HepG2 (cell line): ENCODE data around the gene MAPK8. TPM values are rescaled to one million over a fixed set of nuclear protein-coding genes. Genes with fewer than 3 reads are reported as not detected.

ENCODE experiments used
- ARID3A ChIP-seq: IDR thresholded peaks from 2 replicates; pipeline ENCODE4 v1.6.1; 2012; ENCODE audit warnings: low read depth, low read length, improper control_type of control experiment
- ARID5B ChIP-seq: IDR thresholded peaks from 2 replicates; pipeline ENCODE4 v1.4.0; 2020; ENCODE audit warnings: mild to moderate bottlenecking, missing genetic modification reagents
- ATF2 ChIP-seq: sonication (generic); formaldehyde crosslinking; IDR thresholded peaks from 2 replicates; pipeline ENCODE4 v1.4.0; 2020; ENCODE audit warnings: missing genetic modification reagents
- BCL6 ChIP-seq: IDR thresholded peaks from 2 replicates; pipeline ENCODE4 v1.6.1; 2016; ENCODE audit warnings: missing genetic modification reagents, missing compliant biosample characterization
- CSRNP1 ChIP-seq: sonication (generic); formaldehyde crosslinking; IDR thresholded peaks from 2 replicates; pipeline ENCODE4 v1.8.1; 2023; ENCODE audit warnings: mild to moderate bottlenecking, missing genetic modification reagents
- CTCF ChIP-seq: sonication (generic); formaldehyde crosslinking; IDR thresholded peaks from 2 replicates; pipeline ENCODE4 v1.5.0; 2020; ENCODE audit warnings: mild to moderate bottlenecking, missing genetic modification reagents, moderate library complexity
- FUBP1 ChIP-seq: sonication (generic); formaldehyde crosslinking; IDR thresholded peaks from 2 replicates; pipeline ENCODE4 v1.5.1; 2020; ENCODE audit warnings: missing genetic modification reagents, mild to moderate bottlenecking, borderline replicate concordance
- HNF4A ChIP-seq: sonication (generic); formaldehyde crosslinking; IDR thresholded peaks from 2 replicates; pipeline ENCODE4 v1.4.0; 2020; ENCODE audit warnings: missing genetic modification reagents
- NFE2L1 ChIP-seq: sonication (generic); formaldehyde crosslinking; IDR thresholded peaks from 2 replicates; pipeline ENCODE4 v1.4.0; 2020; ENCODE audit warnings: missing genetic modification reagents, mild to moderate bottlenecking, borderline replicate concordance
- STAG1 ChIP-seq: sonication (generic); formaldehyde crosslinking; IDR thresholded peaks from 2 replicates; pipeline ENCODE4 v1.4.0; 2020; ENCODE audit warnings: missing genetic modification reagents
- TFDP1 ChIP-seq: IDR thresholded peaks from 2 replicates; pipeline ENCODE4 v1.6.1; 2016; ENCODE audit warnings: missing compliant biosample characterization, missing genetic modification reagents, borderline replicate concordance
- XRCC5 ChIP-seq: fragments of 200-400 bp; formaldehyde crosslinking; optimal IDR thresholded peaks from 2 replicates; pipeline ENCODE3; 2017; ENCODE audit warnings: mild to moderate bottlenecking, low read length
- ZNF572 ChIP-seq: sonication (generic); formaldehyde crosslinking; IDR thresholded peaks from 2 replicates; pipeline ENCODE4 v1.5.1; 2020; ENCODE audit warnings: mild to moderate bottlenecking, missing genetic modification reagents
- ZNF607 ChIP-seq: sonication (generic); formaldehyde crosslinking; IDR thresholded peaks from 2 replicates; pipeline ENCODE4 v1.5.1; 2020; ENCODE audit warnings: missing genetic modification reagents, mild to moderate bottlenecking, borderline replicate concordance
- ZNF629 ChIP-seq: sonication (generic); formaldehyde crosslinking; conservative IDR thresholded peaks from 2 replicates; pipeline ENCODE4 v1.5.0; 2020; ENCODE audit warnings: missing genetic modification reagents
- polyA plus RNA-seq, 8 experiments: library from polyadenylated mRNA; depleted of rRNA in 3 of 8; stranded (reverse) in 7 of 8; unstranded in 1 of 8; fragments of >200 nt; fragmentation: Illumina TruSeq in 4 of 8; extraction: Trizol in 4 of 8; gene quantifications; 2 replicates each; pipeline versions ENCODE4 v1.2.1 to v1.2.3, GENCODE V29; 2011 to 2016; ENCODE audit warnings: low read depth in 4 of 8, missing spikeins in 1 of 8, mixed read lengths in 1 of 8; ENCODE audit not compliant: insufficient read depth in 1 of 8
- total RNA-seq, 5 experiments: library from RNA; depleted of rRNA; stranded (reverse); fragments of >200 nt; fragmentation: Illumina TruSeq; extraction: Trizol; gene quantifications; 2 replicates each; pipeline ENCODE4 v1.2.3, GENCODE V29; 2016; ENCODE audit warnings: low read depth in 1 of 5

The MAPK8 gene
- total and polyA plus RNA-seq, 2 of the 13 experiments (the other 11 are each of a cell fraction or from before 2014, with no cell fraction given): 41.6 to 47.3 TPM

GRCh38 chr10:48309711-48310226 lies 3.3 kb downstream of the MAPK8 start (continued):
- peak; percentile 62 for TF ChIP-seq CTCF (CRISPR knock-in tag)
- TF ChIP-seq ZNF629: no peak
- no peak for TF ChIP-seq TFDP1 (CRISPR knock-in tag)
- 0 out of 2 replicates have a peak, but pooled peaks have one; percentile 16 for TF ChIP-seq ATF2 (CRISPR knock-in tag)
- TF ChIP-seq CSRNP1: no peak
- TF ChIP-seq XRCC5: no peak
- TF ChIP-seq ZNF607 (CRISPR knock-in tag): no peak
- TF ChIP-seq FUBP1: no peak
- 0 out of 2 replicates have a peak, but pooled peaks have one; percentile 24 for TF ChIP-seq STAG1
- TF ChIP-seq BCL6: peak; percentile 54
- peak; percentile 46; the same call in 1 of the 2 replicates for TF ChIP-seq HNF4A (CRISPR knock-in tag)
- no peak for TF ChIP-seq NFE2L1 (CRISPR knock-in tag)
- no peak for TF ChIP-seq ZNF572 (CRISPR knock-in tag)
- 0 out of 2 replicates have a peak, but pooled peaks have one; percentile 19 for TF ChIP-seq ARID5B (CRISPR knock-in tag)
- TF ChIP-seq ARID3A: peak; percentile 52; the same call in 1 of the 2 replicates
